GM21390 (cell line): ENCODE results near the gene METTL16.
A peak's percentile ranks its signal among the peaks of the same experiment; 100 is the strongest.

Source experiments
- ATAC-seq: cut with Tn5 transposase; IDR thresholded peaks from one replicate; pipeline ENCODE4 v1.9.1; 2021; ENCODE audit not compliant: unreplicated experiment

The METTL16 gene

GRCh38 chr17:2416010-2416734, 95.5 kb downstream of the METTL16 start:
- ATAC-seq, result no peak

- ATAC-seq, result no peak
These were observed 96.6 kb downstream of the METTL16 start for GRCh38 chr17:2415081-2415480.

GRCh38 chr17:2414446-2415064, 97.1 kb downstream of the METTL16 start:
- no peak for ATAC-seq

- no peak for ATAC-seq
These were observed 99.1 kb downstream of the METTL16 start for GRCh38 chr17:2412561-2413021.

GRCh38 chr17:2410951-2411350, 100.7 kb downstream of the METTL16 start:
- ATAC-seq, result no peak

- no peak for ATAC-seq
These were observed 104.5 kb downstream of the METTL16 start for GRCh38 chr17:2406903-2407790.

- ATAC-seq, result no peak
These were observed 105.3 kb downstream of the METTL16 start for GRCh38 chr17:2406271-2406902.

GRCh38 chr17:2405247-2405926, 106.3 kb downstream of the METTL16 start:
- ATAC-seq, result no peak

GRCh38 chr17:2403044-2403443, 108.6 kb downstream of the METTL16 start:
- ATAC-seq, result no peak

GRCh38 chr17:2402544-2402943, 109.1 kb downstream of the METTL16 start:
- ATAC-seq, result no peak

GRCh38 chr17:2401426-2402221, 110.1 kb downstream of the METTL16 start:
- ATAC-seq, result peak; percentile 47

- peak; percentile 36 for ATAC-seq
These were observed 110.7 kb downstream of the METTL16 start, which contains the start of gene MNT for GRCh38 chr17:2400877-2401425. TSS of gene MNT (minus strand) at chr17:2401060. CDS start at chr17:2400712, 348 bp downstream.

- no peak for ATAC-seq
These were observed 111.2 kb downstream of the METTL16 start for GRCh38 chr17:2400474-2400866.

GRCh38 chr17:2399572-2400473, 111.9 kb downstream of the METTL16 start:
- peak; percentile 35 for ATAC-seq

- no peak for ATAC-seq
These were observed 112.8 kb downstream of the METTL16 start for GRCh38 chr17:2398655-2399571.

GRCh38 chr17:2398182-2398581, 113.5 kb downstream of the METTL16 start:
- ATAC-seq, result no peak
